ENCODE data around the gene PRR4.

GRCh38 chr12:10849425-10849878 lies at the start of gene PRR4:
- TF ChIP-seq, protein P1, sequence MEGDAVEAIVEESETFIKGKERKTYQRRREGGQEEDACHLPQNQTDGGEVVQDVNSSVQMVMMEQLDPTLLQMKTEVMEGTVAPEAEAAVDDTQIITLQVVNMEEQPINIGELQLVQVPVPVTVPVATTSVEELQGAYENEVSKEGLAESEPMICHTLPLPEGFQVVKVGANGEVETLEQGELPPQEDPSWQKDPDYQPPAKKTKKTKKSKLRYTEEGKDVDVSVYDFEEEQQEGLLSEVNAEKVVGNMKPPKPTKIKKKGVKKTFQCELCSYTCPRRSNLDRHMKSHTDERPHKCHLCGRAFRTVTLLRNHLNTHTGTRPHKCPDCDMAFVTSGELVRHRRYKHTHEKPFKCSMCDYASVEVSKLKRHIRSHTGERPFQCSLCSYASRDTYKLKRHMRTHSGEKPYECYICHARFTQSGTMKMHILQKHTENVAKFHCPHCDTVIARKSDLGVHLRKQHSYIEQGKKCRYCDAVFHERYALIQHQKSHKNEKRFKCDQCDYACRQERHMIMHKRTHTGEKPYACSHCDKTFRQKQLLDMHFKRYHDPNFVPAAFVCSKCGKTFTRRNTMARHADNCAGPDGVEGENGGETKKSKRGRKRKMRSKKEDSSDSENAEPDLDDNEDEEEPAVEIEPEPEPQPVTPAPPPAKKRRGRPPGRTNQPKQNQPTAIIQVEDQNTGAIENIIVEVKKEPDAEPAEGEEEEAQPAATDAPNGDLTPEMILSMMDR (tag by site-specific recombination; IDR thresholded peaks at IDR 0.05), result no peak
- TF ChIP-seq ZNF140 (tag by site-specific recombination; IDR thresholded peaks at IDR 0.05), result no peak

Measured in HEK293 (cell line).